SK-N-SH (cell line): ENCODE measurements around the gene GJA5. TPM values are rescaled to one million over a fixed set of nuclear protein-coding genes. Genes with fewer than 3 reads are reported as not detected.

Source experiments
- CTCF ChIA-PET: fragments of 300-600, 350-600 bp; formaldehyde crosslinking; extraction: SDS; loops from one replicate; lab custom pipeline; 2021; lab: Yijun Ruan, JAX
- POLR2A ChIA-PET: fragments of 350-600 bp; sonication (Branson Sonifier 250); formaldehyde crosslinking; extraction: SDS; loops from one replicate; lab custom pipeline; 2020; ENCODE audit warnings: antibody characterized with exemption, inconsistent platforms; lab: Yijun Ruan, JAX
- DNase-seq: peaks from one replicate; pipeline ENCODE4 v3.0.0; 2012
- H2AFZ ChIP-seq: fragments of 200-600 bp; sonication (generic); 2 replicates; pipeline ENCODE4 v1.8.1; 2016; ENCODE audit warnings: antibody characterized with exemption, mild to moderate bottlenecking, low read depth
- H3F3A ChIP-seq: fragments of 200-600 bp; sonication (generic); replicated peaks from 2 replicates; pipeline ENCODE3; 2016; ENCODE audit warnings: antibody characterized with exemption, mild to moderate bottlenecking; ENCODE audit not compliant: insufficient read depth
- H3K27ac ChIP-seq, 2 experiments: fragments of 200-500 bp in 1 of 2; fragments of 200-600 bp in 1 of 2; sonication (Bioruptor generic) in 1 of 2; sonication (generic), shearing (Covaris generic) in 1 of 2; 2 replicates each; pipeline versions ENCODE4 v1.5.1 to v1.6.1; 2014 to 2016; ENCODE audit warnings: low read depth in 2 of 2, inconsistent platforms in 1 of 2, low read length in 1 of 2, mild to moderate bottlenecking in 1 of 2, mixed read lengths in 1 of 2
- H3K27me3 ChIP-seq: fragments of 200-600 bp; sonication (generic), shearing (Covaris generic); 2 replicates; pipeline ENCODE4 v1.6.1; 2016; ENCODE audit warnings: mixed run types; ENCODE audit not compliant: insufficient read depth
- H3K36me3 ChIP-seq, 2 experiments: fragments of 200-500 bp in 1 of 2; fragments of 200-600 bp in 1 of 2; sonication (Bioruptor generic) in 1 of 2; sonication (generic) in 1 of 2; replicated peaks in 1 of 2; 2 replicates each; pipeline versions ENCODE3 to v1.5.1; 2014 to 2016; ENCODE audit warnings: low read length in 1 of 2, mild to moderate bottlenecking in 1 of 2; ENCODE audit not compliant: insufficient read depth in 2 of 2, control insufficient read depth in 1 of 2
- H3K4me1 ChIP-seq, 2 experiments: fragments of 200-500 bp in 1 of 2; fragments of 200-600 bp in 1 of 2; sonication (Bioruptor generic) in 1 of 2; sonication (generic), shearing (Covaris generic) in 1 of 2; 2 replicates each; pipeline versions ENCODE4 v1.5.1 to v1.6.1; 2014 to 2016; ENCODE audit warnings: low read depth in 1 of 2, low read length in 1 of 2, mixed run types in 1 of 2; ENCODE audit not compliant: insufficient read depth in 2 of 2, control insufficient read depth in 1 of 2
- H3K4me2 ChIP-seq: fragments of 200-600 bp; sonication (generic), shearing (Covaris generic); 2 replicates; pipeline ENCODE4 v1.6.1; 2017; ENCODE audit warnings: mixed run types
- H3K4me3 ChIP-seq, 2 experiments: fragments of 200-500 bp in 1 of 2; fragments of 200-600 bp in 1 of 2; sonication (Bioruptor generic) in 1 of 2; sonication (generic), shearing (Covaris generic) in 1 of 2; 2 replicates each; pipeline versions ENCODE4 v1.5.1 to v1.8.1; 2014 to 2016; ENCODE audit warnings: low read depth in 2 of 2, inconsistent platforms in 1 of 2, low read length in 1 of 2, mild to moderate bottlenecking in 1 of 2, mixed read lengths in 1 of 2, moderate library complexity in 1 of 2
- H3K79me2 ChIP-seq: fragments of 200-600 bp; sonication (generic); 2 replicates; pipeline ENCODE4 v1.8.1; 2017; ENCODE audit warnings: mild to moderate bottlenecking; ENCODE audit not compliant: insufficient read depth
- H3K9ac ChIP-seq: fragments of 200-600 bp; sonication (generic); 2 replicates; pipeline ENCODE4 v1.6.1; 2017; ENCODE audit warnings: mixed run types
- H3K9me2 ChIP-seq: fragments of 200-600 bp; sonication (generic); 2 replicates; pipeline ENCODE4 v1.6.1; 2017; ENCODE audit warnings: mixed run types
- H3K9me3 ChIP-seq: fragments of 200-600 bp; sonication (generic); 2 replicates; pipeline ENCODE4 v1.6.1; 2017; ENCODE audit warnings: mixed run types, mild to moderate bottlenecking, moderate library complexity
- H4K20me1 ChIP-seq: fragments of 200-600 bp; sonication (generic); 2 replicates; pipeline ENCODE4 v1.6.1; 2017; ENCODE audit warnings: mild to moderate bottlenecking, mixed run types; ENCODE audit not compliant: insufficient read depth
- CTCF ChIP-seq: fragments of 200-600 bp; sonication (generic); IDR thresholded peaks from 2 replicates; pipeline ENCODE4 v1.6.1; 2017; ENCODE audit warnings: antibody characterized with exemption, mild to moderate bottlenecking, moderate library complexity
- ELF1 ChIP-seq: IDR thresholded peaks from 2 replicates; pipeline ENCODE4 v1.4.0; 2012
- FOXM1 ChIP-seq: IDR thresholded peaks from 2 replicates; pipeline ENCODE4 v1.4.0; 2012; ENCODE audit warnings: low read depth, mild to moderate bottlenecking
- GATA2 ChIP-seq: sonication (generic); formaldehyde crosslinking; IDR thresholded peaks from 2 replicates; pipeline ENCODE4 v1.5.0; 2020; ENCODE audit warnings: mild to moderate bottlenecking, missing genetic modification reagents
- MEF2A ChIP-seq: IDR thresholded peaks from 2 replicates; pipeline ENCODE4 v1.4.0; 2012; ENCODE audit warnings: low read depth, borderline replicate concordance
- MXI1 ChIP-seq: IDR thresholded peaks from 2 replicates; pipeline ENCODE4 v1.6.1; 2012; ENCODE audit warnings: mild to moderate bottlenecking, low read depth, low read length, improper control_type of control experiment
- PBX3 ChIP-seq: IDR thresholded peaks from 2 replicates; pipeline ENCODE4; 2012
- POLR2AphosphoS5 ChIP-seq: IDR thresholded peaks from 2 replicates; pipeline ENCODE4 v1.6.1; 2012; ENCODE audit warnings: low read depth, low read length
- RAD21 ChIP-seq: IDR thresholded peaks from 2 replicates; pipeline ENCODE4 v1.6.1; 2012; ENCODE audit warnings: mild to moderate bottlenecking, low read length
- REST ChIP-seq: IDR thresholded peaks from 2 replicates; pipeline ENCODE4 v1.6.1; 2012; ENCODE audit warnings: mild to moderate bottlenecking, low read depth, low read length, moderate library complexity
- RXRA ChIP-seq: IDR thresholded peaks from 2 replicates; pipeline ENCODE4 v1.4.0; 2012; ENCODE audit warnings: low read depth, mild to moderate bottlenecking, borderline replicate concordance
- SIN3A ChIP-seq: IDR thresholded peaks from 2 replicates; pipeline ENCODE4 v1.6.1; 2012; ENCODE audit warnings: low read depth, mild to moderate bottlenecking, low read length, moderate library complexity, borderline replicate concordance
- TAF1 ChIP-seq: IDR thresholded peaks from 2 replicates; pipeline ENCODE4 v1.6.1; 2012; ENCODE audit warnings: low read depth, mild to moderate bottlenecking, low read length, moderate library complexity, borderline replicate concordance
- TCF12 ChIP-seq: IDR thresholded peaks from 2 replicates; pipeline ENCODE4 v1.4.0; 2012
- ZBTB33 ChIP-seq: IDR thresholded peaks from 2 replicates; pipeline ENCODE4 v1.4.0; 2012; ENCODE audit warnings: low read depth, borderline replicate concordance
- WGBS: methylation state at CpG from one replicate; pipeline ENCODE4 v1.1.6; 2017; ENCODE audit warnings: low lambda C conversion rate; 5-methylcytosine and 5-hydroxymethylcytosine counted together
- polyA plus RNA-seq, 3 experiments: library from polyadenylated mRNA; depleted of rRNA; stranded (reverse); fragments of >200 nt; gene quantifications; 2 replicates each; pipeline ENCODE4 v1.2.3, GENCODE V29; 2012

The GJA5 gene
- polyA plus RNA-seq, 1 of the 3 experiments (the other 2 are of a cell fraction), result not detected

GRCh38 chr1:147738739-147739476 lies 21.5 kb downstream of the GJA5 start:
- CTCF ChIA-PET, result interaction anchor here (0.7 kb wide), 1 partner anchor 154 kb away, joined by 3 read pairs; no protein-coding TSS in a partner anchor
- WGBS, result 4% methylated on average over 6 of the region's 6 CpGs
- no peak overlapping the region for H2AFZ ChIP-seq
- no peak for TF ChIP-seq TAF1
- no peak for TF ChIP-seq ELF1
- TF ChIP-seq REST, result no peak
- H3K4me3 ChIP-seq, result no peak overlapping the region
- no peak for DNase-seq
- H3K9me2 ChIP-seq, result no peaks in the 10 kb centered on the region
- H3F3A ChIP-seq, result no peaks in the 10 kb centered on the region
- H3K27ac ChIP-seq, result no peak overlapping the region
- H3K36me3 ChIP-seq, result no peaks in the 10 kb centered on the region
- H3K9me3 ChIP-seq, result no peaks in the 10 kb centered on the region
- H3K27me3 ChIP-seq, result no peaks in the 10 kb centered on the region; the same call in 1 of the 2 replicates
- no peaks in the 10 kb centered on the region for H4K20me1 ChIP-seq
- no peaks in the 10 kb centered on the region for H3K79me2 ChIP-seq
- POLR2A ChIA-PET, result no interaction called here
- H3K9ac ChIP-seq, result no peak overlapping the region
- no peaks in the 10 kb centered on the region for H3K4me1 ChIP-seq
- H3K4me2 ChIP-seq, result no peak overlapping the region

GRCh38 chr1:147738129-147738528 lies 22.3 kb downstream of the GJA5 start:
- no peak for TF ChIP-seq MXI1
- TF ChIP-seq TCF12, result no peak
- no peak for TF ChIP-seq CTCF
- no peak for TF ChIP-seq FOXM1
- no peak for TF ChIP-seq ZBTB33
- no peak for TF ChIP-seq SIN3A
- TF ChIP-seq RXRA, result no peak
- TF ChIP-seq POLR2AphosphoS5, result no peak
- TF ChIP-seq GATA2, result no peak
- TF ChIP-seq MEF2A, result no peak
- TF ChIP-seq PBX3, result no peak
- no peak for TF ChIP-seq RAD21
- CTCF ChIA-PET, result no interaction called here
- Histone ChIP-seq H3K4me1 (no peaks in the 10 kb centered on the region), H3K4me2 (no peak overlapping the region), H3F3A (no peaks in the 10 kb centered on the region), H2AFZ (no peak overlapping the region), H3K27me3 (no peaks in the 10 kb centered on the region; the same call in 1 of the 2 replicates), H3K79me2 (no peaks in the 10 kb centered on the region), H4K20me1 (no peaks in the 10 kb centered on the region), H3K27ac (no peak overlapping the region), H3K9me3 (no peaks in the 10 kb centered on the region), H3K9me2 (no peaks in the 10 kb centered on the region), H3K4me3 (no peak overlapping the region), H3K36me3 (no peaks in the 10 kb centered on the region), H3K9ac (no peak overlapping the region)
- no peak for DNase-seq
- POLR2A ChIA-PET, result no interaction called here
- WGBS, result 31% methylated on average over 2 of the region's 2 CpGs
